Activated T-cell treated with anti-CD3 and anti-CD28 coated beads for 4 hours (primary cell): ENCODE data around the gene TIAM1.

Source experiments
- DNase-seq: peaks from one replicate; pipeline ENCODE4 v3.0.0-alpha.2; 2020

Gene TIAM1

GRCh38 chr21:31198575-31198974 lies 145.5 kb downstream of the TIAM1 start:
- no peak for DNase-seq

- no peak for DNase-seq
These were observed 147.3 kb downstream of the TIAM1 start for GRCh38 chr21:31196724-31197123.

GRCh38 chr21:31195334-31196015 lies 148.6 kb downstream of the TIAM1 start:
- no peak for DNase-seq

- no peak for DNase-seq
These were observed 149.4 kb downstream of the TIAM1 start for GRCh38 chr21:31194510-31195293.

- DNase-seq, result no peak
These were observed 150.3 kb downstream of the TIAM1 start for GRCh38 chr21:31193761-31194160.

- DNase-seq, result no peak
These were observed 152.5 kb downstream of the TIAM1 start for GRCh38 chr21:31191553-31191952.

GRCh38 chr21:31190516-31190915 lies 153.5 kb downstream of the TIAM1 start:
- DNase-seq, result no peak

- no peak for DNase-seq
These were observed 156.6 kb downstream of the TIAM1 start for GRCh38 chr21:31187499-31187898.

GRCh38 chr21:31186916-31187315 lies 157.1 kb downstream of the TIAM1 start:
- no peak for DNase-seq

- no peak for DNase-seq
These were observed 158.4 kb downstream of the TIAM1 start for GRCh38 chr21:31185663-31186062.

GRCh38 chr21:31184876-31185275 lies 159.2 kb downstream of the TIAM1 start:
- DNase-seq, result no peak

- DNase-seq, result peak; percentile 66
These were observed 159.6 kb downstream of the TIAM1 start for GRCh38 chr21:31184459-31184858.

GRCh38 chr21:31182231-31183140 lies 161.6 kb downstream of the TIAM1 start:
- no peak for DNase-seq

- no peak for DNase-seq
These were observed 162.8 kb downstream of the TIAM1 start for GRCh38 chr21:31181082-31181750.

GRCh38 chr21:31180256-31181081 lies 163.6 kb downstream of the TIAM1 start:
- no peak for DNase-seq

GRCh38 chr21:31176725-31177124 lies 167.3 kb downstream of the TIAM1 start:
- DNase-seq, result no peak

- DNase-seq, result no peak
These were observed 167.9 kb downstream of the TIAM1 start for GRCh38 chr21:31176080-31176551.

- peak; percentile 66 for DNase-seq
These were observed 170.0 kb downstream of the TIAM1 start for GRCh38 chr21:31173881-31174555.

- no peak for DNase-seq
These were observed 171.7 kb downstream of the TIAM1 start for GRCh38 chr21:31172328-31172727.

- DNase-seq, result no peak
These were observed 179.1 kb downstream of the TIAM1 start for GRCh38 chr21:31164713-31165694.
